WERI-Rb-1 (cell line): ENCODE results near the gene INAFM2.

Experiments used
- DNase-seq: peaks from one replicate; pipeline ENCODE4 v3.0.0-alpha.2; 2020
- H3K27ac ChIP-seq: fragments of 250-450 bp; sonication (Bioruptor Pico); 2 replicates; pipeline ENCODE4 v1.5.1; 2020; ENCODE audit warnings: mild to moderate bottlenecking, moderate library complexity
- H3K27me3 ChIP-seq: fragments of 250-450 bp; sonication (Bioruptor Pico); 2 replicates; pipeline ENCODE4 v1.5.1; 2021; ENCODE audit warnings: mild to moderate bottlenecking, low read depth, moderate library complexity; ENCODE audit not compliant: insufficient read depth, severe bottlenecking
- H3K36me3 ChIP-seq: fragments of 250-450 bp; sonication (Bioruptor Pico); 2 replicates; pipeline ENCODE4 v1.5.1; 2020; ENCODE audit warnings: mild to moderate bottlenecking, moderate library complexity
- H3K4me3 ChIP-seq: 2 replicates; pipeline ENCODE4 v1.5.1; 2011; ENCODE audit warnings: low read depth, mild to moderate bottlenecking, control low read depth, low read length
- H3K9me3 ChIP-seq: fragments of 250-450 bp; sonication (Bioruptor Pico); 2 replicates; pipeline ENCODE4 v1.5.1; 2021; ENCODE audit warnings: mild to moderate bottlenecking, moderate library complexity; ENCODE audit not compliant: severe bottlenecking
- CTCF ChIP-seq: IDR thresholded peaks from 2 replicates; pipeline ENCODE4 v1.5.1; 2011; ENCODE audit warnings: low read depth, mild to moderate bottlenecking, control low read depth, inconsistent platforms, low read length

INAFM2 gene

GRCh38 chr15:40285554-40286011, 37.9 kb upstream of the INAFM2 start:
- H3K36me3 ChIP-seq, result no peaks in the 10 kb centered on the region; the same call in 1 of the 2 replicates
- H3K27ac ChIP-seq, result no peak overlapping the region
- DNase-seq, result no peak
- no peaks in the 10 kb centered on the region for H3K9me3 ChIP-seq
- no peak overlapping the region for H3K4me3 ChIP-seq
- TF ChIP-seq CTCF, result no peak
- no peaks in the 10 kb centered on the region for H3K27me3 ChIP-seq

DNA sequence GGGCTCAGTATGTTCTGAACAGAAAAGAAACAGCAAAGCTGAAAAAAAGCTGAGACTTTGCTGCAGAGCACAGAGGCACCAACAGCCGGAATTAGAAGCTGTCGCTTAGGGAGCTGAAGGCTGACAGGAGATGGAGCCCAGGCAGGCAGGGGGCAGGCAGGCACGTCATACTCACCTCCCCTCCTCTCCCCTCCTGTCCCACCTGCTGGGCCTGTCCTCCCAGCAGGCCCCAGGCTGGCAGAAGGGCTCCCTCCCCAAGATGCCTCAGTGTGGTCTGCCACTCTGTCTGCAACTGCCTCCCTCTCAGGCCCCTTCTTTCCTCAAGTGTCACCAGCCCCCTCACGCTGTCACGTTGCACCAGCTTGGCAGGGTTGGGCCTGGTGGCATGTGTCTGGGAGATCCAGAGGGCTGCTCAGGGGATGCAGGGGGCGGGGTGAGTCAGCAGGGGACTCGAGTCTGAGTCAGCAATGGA, 37.4 kb upstream of the INAFM2 start:
- Histone ChIP-seq H3K27me3 (no peaks in the 10 kb centered on the region), H3K4me3 (no peak overlapping the region), H3K27ac (no peak overlapping the region), H3K9me3 (no peaks in the 10 kb centered on the region), H3K36me3 (no peaks in the 10 kb centered on the region)
- DNase-seq, result no peak
- TF ChIP-seq CTCF, result no peak

- no peaks in the 10 kb centered on the region for H3K9me3 ChIP-seq
- no peak overlapping the region for H3K27ac ChIP-seq
- no peak overlapping the region for H3K4me3 ChIP-seq
- TF ChIP-seq CTCF, result no peak
- H3K36me3 ChIP-seq, result no peaks in the 10 kb centered on the region
- no peaks in the 10 kb centered on the region for H3K27me3 ChIP-seq
- DNase-seq, result no peak
These were observed 36.7 kb upstream of the INAFM2 start for GRCh38 chr15:40286794-40287193.

GRCh38 chr15:40287505-40287904, 36.0 kb upstream of the INAFM2 start:
- Histone ChIP-seq H3K9me3 (no peaks in the 10 kb centered on the region), H3K27ac (no peak overlapping the region), H3K27me3 (no peaks in the 10 kb centered on the region), H3K36me3 (no peaks in the 10 kb centered on the region), H3K4me3 (no peak overlapping the region)
- no peak for DNase-seq
- TF ChIP-seq CTCF, result no peak

GRCh38 chr15:40287968-40288367, 35.5 kb upstream of the INAFM2 start:
- peak; percentile 42 for DNase-seq
- Histone ChIP-seq H3K27ac (no peak overlapping the region), H3K27me3 (no peaks in the 10 kb centered on the region), H3K9me3 (no peaks in the 10 kb centered on the region), H3K4me3 (no peak overlapping the region), H3K36me3 (no peaks in the 10 kb centered on the region)
- no peak for TF ChIP-seq CTCF

- TF ChIP-seq CTCF, result no peak
- no peaks in the 10 kb centered on the region for H3K27me3 ChIP-seq
- no peaks in the 10 kb centered on the region for H3K36me3 ChIP-seq
- no peak for DNase-seq
- no peaks in the 10 kb centered on the region for H3K9me3 ChIP-seq
- no peak overlapping the region for H3K27ac ChIP-seq
- no peak overlapping the region for H3K4me3 ChIP-seq
These were observed 34.2 kb upstream of the INAFM2 start for GRCh38 chr15:40289140-40289775.
